Mesenchymal stem cell (in vitro differentiated cells and primary cell): ENCODE results near the gene DNASE1L3.

Experiments used
- DNase-seq: peaks from one replicate; pipeline ENCODE4 v3.0.0-alpha.2; 2013
- H2AFZ ChIP-seq: one replicate; pipeline ENCODE4 v1.6.1; 2013; ENCODE audit warnings: low read depth, mild to moderate bottlenecking, control low read depth, inconsistent platforms, low read length, moderate library complexity
- H2AK5ac ChIP-seq: 2 replicates; pipeline ENCODE4 v1.6.1; 2013; ENCODE audit warnings: low read length, moderate library complexity, mild to moderate bottlenecking, inconsistent platforms; ENCODE audit not compliant: severe bottlenecking
- H2BK120ac ChIP-seq: one replicate; pipeline ENCODE4 v1.6.1; 2013; ENCODE audit warnings: low read depth, mild to moderate bottlenecking, inconsistent platforms, low read length, moderate library complexity
- H2BK12ac ChIP-seq, 2 experiments: one replicate each; pipeline ENCODE4 v1.6.1; 2013; ENCODE audit warnings: inconsistent platforms in 2 of 2, low read length in 2 of 2, mild to moderate bottlenecking in 2 of 2, moderate library complexity in 2 of 2, control low read depth in 1 of 2
- H2BK15ac ChIP-seq: one replicate; pipeline ENCODE4 v1.6.1; 2013; ENCODE audit warnings: mild to moderate bottlenecking, low read depth, inconsistent platforms; ENCODE audit not compliant: poor library complexity, severe bottlenecking
- H2BK5ac ChIP-seq: 2 replicates; pipeline ENCODE4 v1.6.1; 2013; ENCODE audit warnings: low read depth, mild to moderate bottlenecking, low read length, control low read depth, inconsistent platforms; ENCODE audit not compliant: poor library complexity, severe bottlenecking
- H3K14ac ChIP-seq, 2 experiments: one replicate each; pipeline ENCODE4 v1.6.1; 2013; ENCODE audit warnings: inconsistent platforms in 2 of 2, low read length in 2 of 2, control low read depth in 1 of 2, mild to moderate bottlenecking in 1 of 2, moderate library complexity in 1 of 2
- H3K18ac ChIP-seq, 2 experiments: one replicate each; pipeline ENCODE4 v1.6.1; 2013; ENCODE audit warnings: inconsistent platforms in 2 of 2, low read length in 2 of 2, control low read depth in 1 of 2, low read depth in 1 of 2, mild to moderate bottlenecking in 1 of 2
- H3K23ac ChIP-seq, 2 experiments: one replicate each; pipeline ENCODE4 v1.6.1; 2013; ENCODE audit warnings: inconsistent platforms in 2 of 2, low read length in 2 of 2, mild to moderate bottlenecking in 2 of 2, moderate library complexity in 2 of 2, control low read depth in 1 of 2
- H3K27ac ChIP-seq: 2 replicates; pipeline ENCODE4 v1.5.1; 2013; ENCODE audit warnings: mild to moderate bottlenecking, moderate library complexity, low read length, control low read depth, inconsistent platforms; ENCODE audit not compliant: poor library complexity, severe bottlenecking
- H3K27me3 ChIP-seq, 2 experiments: 2 replicates each; pipeline versions ENCODE4 v1.6.1 to v1.7.0; 2013; ENCODE audit warnings: low read length in 2 of 2, mild to moderate bottlenecking in 2 of 2, moderate library complexity in 2 of 2, control low read depth in 1 of 2, inconsistent platforms in 1 of 2; ENCODE audit not compliant: control insufficient read depth in 1 of 2, insufficient read depth in 1 of 2
- H3K36me3 ChIP-seq, 2 experiments: 2 replicates each; pipeline versions ENCODE4 v1.6.1 to v1.7.0; 2013; ENCODE audit warnings: low read length in 2 of 2, control low read depth in 1 of 2, inconsistent platforms in 1 of 2, low read depth in 1 of 2, mild to moderate bottlenecking in 1 of 2; ENCODE audit not compliant: insufficient read depth in 2 of 2, control insufficient read depth in 1 of 2
- H3K4ac ChIP-seq, 2 experiments: one replicate each; pipeline ENCODE4 v1.6.1; 2013; ENCODE audit warnings: inconsistent platforms in 2 of 2, low read length in 2 of 2, mild to moderate bottlenecking in 2 of 2, moderate library complexity in 2 of 2, control low read depth in 1 of 2, low read depth in 1 of 2
- H3K4me1 ChIP-seq: 2 replicates; pipeline ENCODE4 v1.6.1; 2013; ENCODE audit warnings: low read depth, low read length, control low read depth; ENCODE audit not compliant: control insufficient read depth, insufficient read depth
- H3K4me2 ChIP-seq: 2 replicates; pipeline ENCODE4 v1.6.1; 2013; ENCODE audit warnings: low read length, mild to moderate bottlenecking, inconsistent platforms; ENCODE audit not compliant: poor library complexity, severe bottlenecking
- H3K4me3 ChIP-seq, 2 experiments: 2 replicates each; pipeline versions ENCODE4 v1.5.1 to v1.7.0; 2013; ENCODE audit warnings: low read length in 2 of 2, mild to moderate bottlenecking in 2 of 2, control low read depth in 1 of 2, low read depth in 1 of 2; ENCODE audit not compliant: insufficient read depth in 1 of 2
- H3K79me1 ChIP-seq: replicated peaks from 2 replicates; pipeline ENCODE4 v1.6.1; 2013; ENCODE audit warnings: mild to moderate bottlenecking, control low read depth, low read length, inconsistent platforms; ENCODE audit not compliant: poor library complexity, severe bottlenecking
- H3K9ac ChIP-seq: 2 replicates; pipeline ENCODE4 v1.7.0; 2013; ENCODE audit warnings: mild to moderate bottlenecking, low read length, moderate library complexity
- H3K9me3 ChIP-seq: 2 replicates; pipeline ENCODE4 v1.7.0; 2013; ENCODE audit warnings: mild to moderate bottlenecking, low read length; ENCODE audit not compliant: control insufficient read depth
- H4K8ac ChIP-seq: one replicate; pipeline ENCODE4 v1.6.1; 2013; ENCODE audit warnings: inconsistent platforms, mild to moderate bottlenecking, low read length, moderate library complexity
- H4K91ac ChIP-seq: one replicate; pipeline ENCODE4 v1.6.1; 2013; ENCODE audit warnings: mild to moderate bottlenecking, low read length, inconsistent platforms
- WGBS: methylation state at CpG from one replicate; pipeline ENCODE4 v1.1.7; 2013; ENCODE audit warnings: mixed read lengths; 5-methylcytosine and 5-hydroxymethylcytosine counted together

The DNASE1L3 gene

DNA sequence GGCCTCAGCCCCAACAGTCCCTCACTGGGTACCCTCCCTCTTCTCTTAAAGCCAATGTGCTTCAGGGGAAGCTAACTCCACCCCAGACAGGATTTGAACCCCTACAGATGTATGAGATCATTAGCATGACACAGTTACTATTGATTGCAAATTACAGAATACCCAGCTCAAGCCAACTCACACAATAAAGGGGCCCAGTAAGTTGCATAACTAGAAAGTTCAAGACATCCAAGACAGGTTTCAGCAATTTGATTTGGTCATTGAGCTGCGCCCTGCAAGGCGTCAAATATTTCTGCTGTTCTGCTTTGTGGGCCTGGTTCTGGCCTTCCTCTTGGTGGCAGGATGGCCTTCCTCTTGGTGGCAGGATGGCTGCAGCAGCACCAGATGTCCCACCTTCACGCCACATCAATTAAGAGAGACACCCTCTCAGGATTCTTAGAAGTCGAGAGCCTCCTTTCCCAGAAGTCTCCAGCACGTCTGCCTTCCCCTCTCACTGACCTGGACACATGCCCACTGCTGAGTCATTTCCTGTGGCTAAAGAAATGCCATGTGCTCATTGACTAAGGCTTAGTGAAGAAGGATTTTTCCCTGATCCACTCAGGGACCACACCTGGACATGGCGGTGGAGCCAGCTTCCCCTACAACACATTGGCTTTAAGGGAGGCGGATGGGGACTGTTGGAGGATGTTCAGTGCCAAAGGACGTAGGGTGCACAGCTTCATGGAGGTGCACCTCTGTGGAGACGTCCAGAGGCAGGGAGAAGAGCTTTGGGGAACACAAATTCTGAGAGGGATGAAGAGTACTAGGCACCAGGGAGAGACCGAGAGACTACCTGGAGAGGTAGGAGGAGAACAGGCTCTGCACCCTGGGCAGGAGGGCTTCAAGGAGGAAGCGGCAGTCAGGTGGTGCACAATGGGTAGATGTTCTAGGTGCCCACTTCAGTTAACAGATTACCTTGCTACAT lies 49.1 kb downstream of the DNASE1L3 start:
- H3K14ac ChIP-seq = peak overlapping the region in 1 of 2 experiments; percentile 27
- no peak overlapping the region for H3K9ac ChIP-seq
- H3K18ac ChIP-seq = peak overlapping the region; percentile 75 to 83
- H3K4ac ChIP-seq = peak overlapping the region; percentile 27 to 57
- WGBS = 63% methylated on average over 11 of the region's 11 CpGs
- H3K9me3 ChIP-seq = no peaks in the 10 kb centered on the region
- no peaks in the 10 kb centered on the region for H3K27me3 ChIP-seq
- H2AFZ ChIP-seq = no peak overlapping the region
- no peak overlapping the region for H2BK15ac ChIP-seq
- peak overlapping the region; percentile 76 for H2BK120ac ChIP-seq
- H3K79me1 ChIP-seq = peaks cover 8% of the 10 kb centered on the region
- peak overlapping the region; percentile 95 for H4K91ac ChIP-seq
- H2BK12ac ChIP-seq = peak overlapping the region; percentile 17 to 64
- no peak overlapping the region for H3K4me3 ChIP-seq
- no peak overlapping the region for H3K23ac ChIP-seq
- peaks cover 27% of the 10 kb centered on the region for H3K4me1 ChIP-seq
- no peak overlapping the region for H2BK5ac ChIP-seq
- H3K36me3 ChIP-seq = peaks cover 47 to 73% of the 10 kb centered on the region in 2 experiments
- peak overlapping the region; percentile 41 for H3K27ac ChIP-seq
- peak; percentile 96 for DNase-seq
- no peak overlapping the region for H3K4me2 ChIP-seq
- H2AK5ac ChIP-seq = peak overlapping the region; percentile 93
- H4K8ac ChIP-seq = peak overlapping the region; percentile 86

DNA sequence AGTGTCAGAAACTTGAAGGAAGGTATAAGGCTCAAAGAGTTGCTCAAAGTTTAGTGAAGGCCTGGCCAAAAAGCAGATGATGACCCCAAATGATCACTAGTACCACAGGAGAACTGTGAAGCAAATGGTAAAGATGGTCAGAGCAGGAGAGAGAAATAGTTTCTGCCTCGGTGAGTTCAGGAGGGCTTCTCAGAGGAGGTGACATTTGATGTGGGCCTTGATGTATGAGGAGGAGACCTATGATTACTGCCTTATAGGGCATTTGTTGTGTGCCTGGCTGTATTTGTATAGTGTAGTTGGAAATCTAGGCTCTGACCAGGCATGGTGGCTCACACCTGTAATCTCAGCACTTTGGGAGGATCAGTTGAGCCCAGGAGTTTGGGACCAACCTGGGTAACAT lies 50.4 kb downstream of the DNASE1L3 start:
- Histone ChIP-seq H3K9me3 (no peaks in the 10 kb centered on the region), H3K79me1 (peaks cover 8% of the 10 kb centered on the region), H2BK12ac (no peak overlapping the region), H3K4me2 (no peak overlapping the region), H3K14ac (no peak overlapping the region), H4K8ac (no peak overlapping the region), H3K4me3 (no peak overlapping the region), H3K4ac (no peak overlapping the region), H2BK15ac (no peak overlapping the region), H3K18ac (no peak overlapping the region), H3K27ac (no peak overlapping the region), H3K36me3 (peaks cover 56 to 78% of the 10 kb centered on the region in 2 experiments), H3K4me1 (peaks cover 24% of the 10 kb centered on the region), H3K23ac (no peak overlapping the region), H2AFZ (no peak overlapping the region), H2AK5ac (peak overlapping the region; percentile 34), H2BK5ac (no peak overlapping the region), H3K27me3 (no peaks in the 10 kb centered on the region), H3K9ac (no peak overlapping the region), H2BK120ac (no peak overlapping the region), H4K91ac (no peak overlapping the region)
- 100% methylated on average over 1 of the region's 1 CpG for WGBS
- DNase-seq = no peak

DNA sequence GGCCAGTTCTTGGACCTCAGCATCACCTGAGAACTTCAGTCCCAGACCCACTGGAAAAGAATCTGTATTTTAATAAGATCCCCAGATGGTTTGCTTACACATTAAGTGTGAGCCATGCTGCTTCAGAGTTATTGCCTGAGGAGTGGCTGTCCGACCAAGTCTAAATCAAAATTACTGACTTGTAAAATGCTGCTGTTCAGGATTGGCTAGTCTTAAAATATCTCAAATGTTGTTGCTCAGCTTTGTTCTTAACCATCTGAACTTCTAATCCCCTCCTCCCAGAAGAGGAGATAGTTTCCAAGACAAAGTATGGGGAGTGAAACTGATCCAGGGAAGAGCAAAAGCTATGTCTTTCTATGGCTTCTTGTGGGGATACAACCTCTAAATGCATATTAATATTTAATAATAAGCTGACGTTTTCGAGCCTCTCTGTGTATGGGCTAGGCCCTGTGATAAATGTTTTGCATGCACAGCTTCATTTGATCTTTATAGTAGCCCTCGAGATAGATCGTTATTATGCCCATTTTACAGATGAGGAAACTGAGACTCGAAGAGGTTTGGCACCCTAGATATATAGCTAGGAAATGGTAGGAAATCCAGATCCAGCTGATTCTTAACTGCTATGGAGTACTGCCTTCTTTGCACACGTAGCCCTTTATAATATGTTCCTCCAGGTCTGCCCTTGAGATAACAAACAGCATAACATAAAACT lies 52.2 kb downstream of the DNASE1L3 start:
- Histone ChIP-seq H2AFZ (no peak overlapping the region), H3K9me3 (no peaks in the 10 kb centered on the region), H2BK120ac (no peak overlapping the region), H2BK15ac (no peak overlapping the region), H3K27ac (no peak overlapping the region), H3K23ac (no peak overlapping the region), H4K91ac (no peak overlapping the region), H2BK5ac (no peak overlapping the region), H2BK12ac (no peak overlapping the region), H3K36me3 (peaks cover 58 to 77% of the 10 kb centered on the region in 2 experiments), H3K27me3 (no peaks in the 10 kb centered on the region), H2AK5ac (no peak overlapping the region), H4K8ac (no peak overlapping the region), H3K18ac (no peak overlapping the region), H3K4me2 (no peak overlapping the region), H3K4me1 (peaks cover 10% of the 10 kb centered on the region), H3K14ac (no peak overlapping the region), H3K4ac (no peak overlapping the region), H3K79me1 (peaks cover 10% of the 10 kb centered on the region), H3K9ac (no peak overlapping the region), H3K4me3 (no peak overlapping the region)
- no peak for DNase-seq
- WGBS = 95% methylated on average over 7 of the region's 7 CpGs

DNA sequence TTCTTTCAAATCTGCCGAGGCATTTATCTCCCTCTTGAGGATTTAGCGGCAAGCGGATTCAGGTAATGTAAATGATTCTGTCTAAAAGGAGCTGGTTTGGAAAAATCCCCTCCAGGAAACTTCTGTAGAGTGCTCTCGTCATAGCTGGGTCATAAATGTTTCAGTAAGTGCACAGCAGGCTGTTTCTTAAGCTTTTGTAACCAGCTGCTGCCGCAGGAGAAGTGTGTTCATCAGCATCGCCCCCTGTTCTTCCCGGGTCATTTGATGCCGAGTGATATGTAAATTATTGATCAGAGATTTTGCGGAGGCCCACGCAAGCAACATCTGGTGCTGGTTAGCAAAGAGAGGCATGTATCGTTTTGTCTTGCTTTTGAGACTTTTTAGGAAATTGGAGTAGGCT lies 53.1 kb downstream of the DNASE1L3 start:
- no peak overlapping the region for H3K14ac ChIP-seq
- H3K79me1 ChIP-seq = peaks cover 10% of the 10 kb centered on the region
- H3K4me3 ChIP-seq = no peak overlapping the region
- no peaks in the 10 kb centered on the region for H3K9me3 ChIP-seq
- H3K9ac ChIP-seq = no peak overlapping the region
- H2AFZ ChIP-seq = no peak overlapping the region
- no peaks in the 10 kb centered on the region for H3K27me3 ChIP-seq
- H3K18ac ChIP-seq = peak overlapping the region in 1 of 2 experiments; percentile 9
- DNase-seq = peak; percentile 53
- H2BK15ac ChIP-seq = no peak overlapping the region
- 83% methylated on average over 11 of the region's 11 CpGs for WGBS
- H3K27ac ChIP-seq = no peak overlapping the region
- no peak overlapping the region for H3K4me2 ChIP-seq
- no peak overlapping the region for H3K4ac ChIP-seq
- H3K23ac ChIP-seq = no peak overlapping the region
- no peak overlapping the region for H2BK5ac ChIP-seq
- H4K91ac ChIP-seq = no peak overlapping the region
- H4K8ac ChIP-seq = no peak overlapping the region
- H3K4me1 ChIP-seq = peaks cover 6% of the 10 kb centered on the region
- H2BK12ac ChIP-seq = no peak overlapping the region
- no peak overlapping the region for H2AK5ac ChIP-seq
- H2BK120ac ChIP-seq = no peak overlapping the region
- H3K36me3 ChIP-seq = peaks cover 61 to 77% of the 10 kb centered on the region in 2 experiments
